NK-92 (cell line): Measurements from ENCODE around the gene HMGCS2.

Experiments used
- DNase-seq: peaks from one replicate; lab custom pipeline; 2025; ENCODE audit not compliant: unreplicated experiment; lab: John Stamatoyannopoulos, UW

HMGCS2 gene

GRCh38 chr1:119703666-119704450 lies 64.8 kb downstream of the HMGCS2 start:
- DNase-seq: no peak

- no peak for DNase-seq
These were observed 66.3 kb downstream of the HMGCS2 start for GRCh38 chr1:119702384-119702783.

GRCh38 chr1:119701659-119702058 lies 67.0 kb downstream of the HMGCS2 start:
- DNase-seq: no peak

- no peak for DNase-seq
These were observed 68.4 kb downstream of the HMGCS2 start for GRCh38 chr1:119700326-119700725.
